ENCODE measurements around the gene BRD9.

BRD9 gene

DNA sequence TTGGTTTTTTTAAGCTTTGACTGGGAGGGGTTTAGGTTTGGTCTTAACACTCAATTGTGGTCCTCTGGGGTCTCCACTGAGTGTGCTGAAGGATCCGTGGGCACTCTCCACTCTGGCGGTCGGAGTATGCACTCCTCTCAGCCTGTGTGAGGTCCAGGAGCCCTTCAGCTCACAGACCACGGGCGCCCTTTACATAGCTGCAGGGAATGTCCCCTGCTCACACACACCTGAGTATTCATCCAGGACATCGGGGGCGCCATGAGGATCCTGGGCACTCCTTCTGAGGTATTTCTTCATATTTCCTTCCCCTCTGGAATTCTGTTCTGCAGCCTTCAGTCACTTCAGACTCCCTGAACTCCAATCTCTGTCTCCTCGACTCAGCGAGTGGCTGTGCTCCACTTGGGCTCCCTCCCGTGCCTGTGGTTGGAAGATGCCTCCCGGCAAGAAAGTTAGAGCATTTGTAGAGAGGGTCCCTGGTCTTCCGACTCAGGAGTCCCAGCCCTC, 12.6 kb upstream of the BRD9 start:
- H3K4me3 ChIP-seq (ENCODE audit: low read depth, low read length) = no peak overlapping the region
- TF ChIP-seq CTCF (IDR thresholded peaks at IDR 0.05; ENCODE audit: low read depth, low read length) = no peak
- H3K27me3 ChIP-seq = no peaks in the 10 kb centered on the region
- no peak for DNase-seq
- H3K9me3 ChIP-seq = no peaks in the 10 kb centered on the region
- no peaks in the 10 kb centered on the region for H3K4me1 ChIP-seq
- H3K36me3 ChIP-seq = peaks cover 55% of the 10 kb centered on the region

GRCh38 chr5:903756-904096, 11.1 kb upstream of the BRD9 start:
- Histone ChIP-seq H3K4me1 (no peaks in the 10 kb centered on the region), H3K9me3 (no peaks in the 10 kb centered on the region), H3K4me3 (ENCODE audit: low read depth, low read length) (no peak overlapping the region), H3K27me3 (no peaks in the 10 kb centered on the region), H3K36me3 (peaks cover 46% of the 10 kb centered on the region)
- no peak for DNase-seq
- no peak for TF ChIP-seq CTCF (IDR thresholded peaks at IDR 0.05; ENCODE audit: low read depth, low read length)

DNA sequence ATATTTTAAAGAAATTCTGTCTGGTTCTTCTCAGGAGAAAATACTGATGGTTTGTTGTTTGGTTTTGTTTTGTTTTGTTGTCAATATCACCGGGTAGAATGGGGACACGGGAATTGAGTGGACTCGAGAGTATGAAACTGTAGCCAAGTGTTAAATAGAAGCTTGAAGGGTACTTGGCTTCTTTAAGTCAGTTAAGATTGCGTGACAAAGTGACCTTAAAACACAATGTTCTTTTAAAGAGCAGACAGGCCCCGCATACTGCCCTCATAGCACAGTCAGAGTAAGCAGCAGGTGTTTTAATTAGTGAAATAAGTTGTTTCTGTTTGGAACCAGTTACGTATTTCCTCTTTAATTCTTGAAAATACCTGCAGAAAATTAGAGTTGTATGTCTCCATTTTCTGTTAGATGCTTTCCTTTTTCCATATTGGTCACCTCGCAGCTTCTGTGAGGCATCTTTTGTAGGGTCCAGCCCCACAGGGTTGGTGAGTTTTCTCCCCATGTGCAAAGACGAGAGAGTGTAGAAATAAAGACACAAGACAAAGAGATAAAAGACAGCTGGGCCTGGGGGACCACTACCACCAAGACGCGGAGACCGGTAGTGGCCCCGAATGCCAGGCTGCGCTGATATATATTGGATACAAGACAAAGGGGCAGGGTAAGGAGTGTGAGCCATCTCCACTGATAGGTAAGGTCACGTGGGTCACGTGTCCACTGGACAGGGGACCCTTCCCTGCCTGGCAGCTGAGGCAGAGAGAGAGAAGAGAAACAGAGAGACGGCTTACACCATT, 9.7 kb upstream of the BRD9 start:
- H3K9me3 ChIP-seq = no peaks in the 10 kb centered on the region
- peaks cover 34% of the 10 kb centered on the region for H3K36me3 ChIP-seq
- no peak for DNase-seq
- H3K27me3 ChIP-seq = no peaks in the 10 kb centered on the region
- H3K4me1 ChIP-seq = no peaks in the 10 kb centered on the region
- TF ChIP-seq CTCF (IDR thresholded peaks at IDR 0.05; ENCODE audit: low read depth, low read length) = no peak
- no peak overlapping the region for H3K4me3 ChIP-seq (ENCODE audit: low read depth, low read length)

DNA sequence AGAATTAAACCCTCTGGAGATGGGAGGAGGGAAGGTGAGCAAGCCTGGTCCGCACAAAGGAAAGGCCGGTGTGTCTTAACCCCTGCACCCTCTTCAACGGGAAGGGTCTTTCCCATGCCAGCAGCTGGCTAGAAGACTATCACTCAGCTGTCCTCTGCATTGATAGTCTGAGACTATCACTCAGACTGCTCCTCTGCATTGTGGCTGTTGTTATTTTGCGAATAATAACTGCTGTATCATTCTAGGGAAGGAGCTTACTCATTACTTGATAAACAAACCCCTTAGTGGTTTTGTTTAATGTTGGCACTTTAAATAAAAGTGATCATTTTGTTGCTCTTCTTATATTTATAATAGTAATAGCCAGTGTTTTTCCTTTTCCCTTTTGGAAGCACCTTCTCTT, 8.2 kb upstream of the BRD9 start:
- no peaks in the 10 kb centered on the region for H3K4me1 ChIP-seq
- TF ChIP-seq CTCF (IDR thresholded peaks at IDR 0.05; ENCODE audit: low read depth, low read length) = no peak
- peaks cover 31% of the 10 kb centered on the region for H3K36me3 ChIP-seq
- no peak for DNase-seq
- no peaks in the 10 kb centered on the region for H3K9me3 ChIP-seq
- H3K4me3 ChIP-seq (ENCODE audit: low read depth, low read length) = no peak overlapping the region
- no peaks in the 10 kb centered on the region for H3K27me3 ChIP-seq

GRCh38 chr5:893711-894110, 1.1 kb upstream of the BRD9 start:
- Histone ChIP-seq H3K9me3 (no peaks in the 10 kb centered on the region), H3K4me1 (no peaks in the 10 kb centered on the region), H3K4me3 (ENCODE audit: low read depth, low read length) (peak overlapping the region; percentile 96), H3K36me3 (peaks cover 60% of the 10 kb centered on the region), H3K27me3 (no peaks in the 10 kb centered on the region)
- no peak for TF ChIP-seq CTCF (IDR thresholded peaks at IDR 0.05; ENCODE audit: low read depth, low read length)
- DNase-seq = no peak

DNA sequence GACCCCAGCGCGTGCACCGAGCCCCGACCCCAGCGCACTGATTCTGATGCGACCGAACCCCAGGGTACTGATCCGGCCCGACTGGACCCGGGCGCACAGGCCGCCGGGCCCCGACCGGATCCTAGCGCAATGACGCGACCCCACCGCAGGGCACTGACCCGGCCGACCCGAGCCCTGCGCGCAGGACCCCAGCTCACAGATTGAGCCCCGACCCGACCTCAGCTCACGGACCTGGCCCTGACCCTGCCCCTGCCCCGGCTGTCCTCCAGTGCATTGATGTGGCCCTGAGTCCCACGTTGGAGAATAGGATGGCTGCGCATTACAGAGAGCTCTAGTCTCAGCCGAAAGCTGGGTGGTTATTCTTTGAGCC, 521 bp upstream of the BRD9 start:
- TF ChIP-seq CTCF (IDR thresholded peaks at IDR 0.05; ENCODE audit: low read depth, low read length) = no peak
- Histone ChIP-seq H3K4me3 (ENCODE audit: low read depth, low read length) (peak overlapping the region; percentile 96), H3K27me3 (no peaks in the 10 kb centered on the region), H3K36me3 (peaks cover 66% of the 10 kb centered on the region), H3K9me3 (no peaks in the 10 kb centered on the region), H3K4me1 (no peaks in the 10 kb centered on the region)
- DNase-seq = no peak

All from BE2C (cell line).